ENCODE results near the gene LRRC8C.

DNA sequence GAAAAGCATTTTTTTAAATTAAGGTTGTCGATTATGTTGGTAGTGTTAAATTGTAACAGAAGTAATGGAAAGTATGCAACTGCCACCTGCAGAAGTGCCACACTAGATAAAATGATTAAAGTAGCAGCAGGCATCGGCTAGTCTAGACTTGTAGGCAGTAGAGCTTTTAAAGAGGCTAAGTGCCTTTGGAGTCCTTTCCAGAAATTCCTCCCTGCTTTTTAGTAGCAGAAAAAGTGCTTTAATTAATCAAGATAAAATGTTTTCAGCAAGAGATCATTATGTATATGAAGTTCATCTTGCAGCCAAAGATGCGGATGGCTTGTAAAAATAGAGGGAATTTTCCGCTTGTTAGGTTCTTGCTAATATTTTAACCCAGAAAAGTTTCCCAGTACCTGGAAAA lies 100.8 kb downstream of the LRRC8C start:
- TF ChIP-seq, protein P1, sequence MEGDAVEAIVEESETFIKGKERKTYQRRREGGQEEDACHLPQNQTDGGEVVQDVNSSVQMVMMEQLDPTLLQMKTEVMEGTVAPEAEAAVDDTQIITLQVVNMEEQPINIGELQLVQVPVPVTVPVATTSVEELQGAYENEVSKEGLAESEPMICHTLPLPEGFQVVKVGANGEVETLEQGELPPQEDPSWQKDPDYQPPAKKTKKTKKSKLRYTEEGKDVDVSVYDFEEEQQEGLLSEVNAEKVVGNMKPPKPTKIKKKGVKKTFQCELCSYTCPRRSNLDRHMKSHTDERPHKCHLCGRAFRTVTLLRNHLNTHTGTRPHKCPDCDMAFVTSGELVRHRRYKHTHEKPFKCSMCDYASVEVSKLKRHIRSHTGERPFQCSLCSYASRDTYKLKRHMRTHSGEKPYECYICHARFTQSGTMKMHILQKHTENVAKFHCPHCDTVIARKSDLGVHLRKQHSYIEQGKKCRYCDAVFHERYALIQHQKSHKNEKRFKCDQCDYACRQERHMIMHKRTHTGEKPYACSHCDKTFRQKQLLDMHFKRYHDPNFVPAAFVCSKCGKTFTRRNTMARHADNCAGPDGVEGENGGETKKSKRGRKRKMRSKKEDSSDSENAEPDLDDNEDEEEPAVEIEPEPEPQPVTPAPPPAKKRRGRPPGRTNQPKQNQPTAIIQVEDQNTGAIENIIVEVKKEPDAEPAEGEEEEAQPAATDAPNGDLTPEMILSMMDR (IDR thresholded peaks at IDR 0.05) = no peak
- TF ChIP-seq EZH2 (IDR thresholded peaks at IDR 0.05; ENCODE audit: borderline replicate concordance, insufficient read depth, low read depth, low read length, poor library complexity, severe bottlenecking) = no peak
